Endometrium (tissue), 2 donors: ENCODE data around the gene PLXNC1.
A peak's percentile ranks its signal among the peaks of the same experiment; 100 is the strongest.

Experiments used
- FAIRE-seq: peaks from 2 replicates; lab custom pipeline; 2012; peaks lifted over from hg19 to GRCh38; lab: Jason Lieb, UNC
- donor health status: control.
- donor health status: control.

Gene PLXNC1

DNA sequence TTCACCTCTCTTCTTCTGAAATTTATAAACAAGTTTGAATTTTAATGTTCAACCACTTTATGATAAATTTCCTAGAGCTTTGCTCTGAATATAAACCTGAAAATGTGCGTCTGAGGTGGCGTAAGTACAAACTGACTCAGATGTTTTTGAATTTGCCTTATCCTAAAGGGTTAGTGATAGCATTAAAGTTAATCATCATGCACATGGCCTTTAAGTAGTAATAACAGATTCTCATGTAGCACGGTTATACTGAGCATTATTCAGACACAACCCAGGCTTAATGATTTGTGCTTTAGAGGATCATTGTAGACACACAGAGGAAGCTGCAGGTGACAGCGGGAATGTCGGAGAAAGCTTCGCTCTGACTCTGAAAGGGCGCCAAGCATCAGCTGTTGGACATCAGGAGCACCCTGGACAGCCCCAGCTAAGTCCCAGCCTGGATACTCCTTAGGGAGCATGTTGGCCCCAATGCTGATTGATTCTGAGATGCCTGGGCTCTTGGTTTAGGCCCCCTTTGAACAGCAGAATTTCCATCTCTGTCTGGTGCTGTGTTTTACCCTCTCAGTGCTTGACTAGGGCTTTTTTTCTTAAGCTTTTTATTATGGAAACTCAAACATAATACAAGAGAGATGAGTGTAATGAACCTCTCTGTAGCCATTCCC is 91.1 kb downstream of the PLXNC1 start:
- FAIRE-seq: no peak

DNA sequence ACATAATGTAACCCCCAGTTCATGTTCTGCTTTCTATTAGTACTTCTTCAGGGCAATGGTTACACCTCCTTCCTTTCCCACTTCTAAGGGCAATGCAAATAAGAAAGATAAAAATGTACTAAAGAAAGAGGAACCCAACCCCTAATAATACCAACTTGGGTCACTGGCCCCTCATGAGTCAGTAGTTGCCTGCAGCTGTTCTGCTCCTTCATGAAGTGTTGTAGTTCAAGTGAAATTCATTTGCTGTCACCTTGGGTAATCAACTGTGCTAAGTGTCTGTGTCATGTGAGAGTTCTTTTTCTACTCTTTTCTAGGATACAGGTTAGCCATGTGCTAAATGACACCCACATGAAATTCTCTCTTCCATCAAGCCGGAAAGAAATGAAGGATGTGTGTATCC is 91.8 kb downstream of the PLXNC1 start:
- no peak for FAIRE-seq

DNA sequence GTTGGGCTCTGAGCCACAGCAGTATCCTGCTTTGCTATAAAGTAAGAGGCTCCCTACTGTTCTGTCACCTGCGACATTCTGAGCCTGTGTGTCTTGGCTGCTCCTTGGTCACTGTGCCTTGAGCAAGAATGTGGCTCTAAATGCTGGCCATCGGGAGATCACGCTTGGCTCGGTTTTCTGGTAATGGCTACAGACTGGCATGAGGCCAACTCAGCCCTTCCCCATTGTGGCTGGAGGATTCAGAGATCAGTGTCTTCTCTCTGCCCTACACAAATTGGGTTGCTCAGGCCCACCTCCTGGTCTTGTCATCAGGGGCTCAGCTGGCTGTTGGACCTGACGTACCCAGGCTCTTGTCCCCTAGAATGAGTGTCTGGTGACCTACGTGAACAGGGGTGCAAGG is 94.5 kb downstream of the PLXNC1 start:
- no peak for FAIRE-seq

DNA sequence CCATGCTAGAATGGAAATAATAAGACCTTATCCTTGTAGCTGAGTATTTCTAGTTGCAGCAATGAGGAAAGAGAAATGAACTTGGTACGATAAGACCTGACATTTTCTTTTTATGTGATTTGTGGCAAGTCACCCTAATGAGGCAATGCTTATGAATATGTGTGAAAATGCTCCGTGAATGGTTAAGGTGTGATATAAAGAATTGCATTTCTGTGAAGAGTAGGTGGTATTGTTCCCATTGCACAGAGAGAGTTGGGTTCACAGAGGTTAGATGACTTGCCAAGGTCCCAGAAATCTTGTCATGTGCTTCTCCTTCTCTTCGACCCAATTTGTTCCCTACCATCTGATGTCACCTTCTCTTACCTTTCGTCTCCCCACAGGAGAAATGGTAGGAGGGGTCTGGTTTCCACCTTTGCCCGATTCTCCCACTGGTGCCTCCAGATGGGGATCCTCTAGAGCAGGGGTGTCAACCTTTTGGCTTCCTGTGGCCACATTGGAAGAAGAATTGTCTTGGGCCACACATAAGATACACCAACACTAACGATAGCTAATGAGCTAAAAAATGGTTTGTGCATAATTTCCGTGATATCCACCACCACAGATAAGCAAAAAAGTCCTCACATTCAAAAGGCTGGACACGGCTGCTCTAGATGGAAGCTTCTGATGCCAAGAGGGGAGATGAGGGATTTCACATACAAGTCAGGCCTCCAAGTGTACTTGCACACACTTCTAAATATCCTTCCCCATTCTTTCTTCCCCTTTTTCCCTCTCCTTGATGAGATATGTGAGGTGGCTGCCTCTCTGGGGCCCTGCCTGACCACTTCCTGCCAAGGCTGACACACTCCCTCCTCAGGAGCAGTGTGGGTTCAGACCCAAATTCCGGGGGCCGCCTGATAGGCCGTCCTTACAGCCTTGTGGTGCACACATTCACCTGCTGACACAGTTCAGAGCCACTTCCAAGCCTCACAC is 96.1 kb downstream of the PLXNC1 start:
- FAIRE-seq: no peak

DNA sequence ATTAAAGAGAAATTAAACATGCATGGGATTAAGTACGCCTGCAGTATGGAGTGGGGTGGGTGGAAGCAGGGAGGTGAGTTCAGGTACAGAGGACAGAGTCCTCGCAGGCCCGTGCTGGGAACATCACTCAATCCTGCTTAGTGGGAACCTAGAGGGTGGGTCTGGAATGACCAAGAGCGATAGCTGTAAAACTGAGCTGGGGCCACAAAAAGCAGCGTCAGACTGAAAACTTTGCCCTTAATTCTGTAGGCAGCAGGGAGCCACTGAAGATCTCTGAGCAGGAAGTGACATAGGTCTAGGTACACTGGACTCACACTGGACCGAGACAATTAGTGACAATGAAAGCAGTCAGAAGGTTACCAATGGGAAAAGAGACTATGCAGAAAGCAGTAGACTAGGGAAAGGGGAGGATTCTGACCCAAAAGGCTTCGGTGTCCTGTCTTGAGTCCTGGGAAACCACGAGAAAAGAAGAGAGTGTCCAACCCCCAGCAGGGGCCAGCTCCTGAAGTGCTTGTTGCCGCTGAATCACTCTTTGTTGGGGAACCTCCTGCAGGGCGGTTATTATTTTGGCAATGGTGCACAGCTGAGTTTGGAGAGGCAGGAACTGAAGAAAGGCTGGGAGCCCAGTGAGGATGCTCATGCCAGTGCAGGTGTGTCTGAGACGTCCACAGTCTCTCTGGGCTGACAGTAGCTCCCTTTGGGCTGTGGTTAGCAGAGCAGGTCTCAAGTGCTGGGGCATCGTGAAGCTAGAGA is 97.4 kb downstream of the PLXNC1 start:
- FAIRE-seq: no peak

DNA sequence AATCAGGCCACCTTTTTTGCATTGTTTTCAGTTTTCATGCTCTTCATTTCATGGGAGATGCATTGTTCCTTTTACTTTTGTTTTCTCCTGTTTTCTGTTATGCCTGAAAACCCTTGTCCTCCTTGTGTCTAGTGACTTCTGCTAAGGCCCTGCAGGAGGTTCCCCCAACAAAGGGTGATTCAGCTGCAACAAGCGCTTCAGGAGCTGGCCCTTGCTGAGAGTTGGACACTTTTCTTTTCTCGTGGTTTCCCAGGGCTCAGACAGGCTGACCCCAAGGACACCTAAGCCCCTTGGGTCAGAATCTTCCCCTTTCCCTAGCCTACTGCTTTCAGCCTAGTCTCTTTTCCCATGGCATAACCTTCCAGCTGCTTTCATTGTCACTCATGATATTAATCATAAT is 98.9 kb downstream of the PLXNC1 start:
- no peak for FAIRE-seq

DNA sequence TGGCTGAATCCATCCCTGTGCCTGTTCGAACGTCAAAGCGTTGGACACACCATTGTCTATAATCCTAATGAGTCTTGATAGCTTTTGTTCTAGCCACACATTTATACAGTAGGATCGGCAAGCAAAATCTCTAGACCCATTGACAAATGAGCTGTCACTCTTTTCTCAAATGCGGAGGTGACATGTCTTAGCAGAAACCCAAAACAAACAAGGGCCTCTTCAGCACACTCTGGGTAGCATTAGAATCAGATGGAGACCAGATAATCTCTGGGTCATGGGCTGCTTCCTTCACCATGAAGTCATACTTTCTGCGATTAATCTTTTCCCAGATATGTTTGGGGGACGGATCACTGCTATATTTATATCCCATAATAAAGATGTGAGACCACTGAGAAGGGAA is 100.2 kb downstream of the PLXNC1 start:
- FAIRE-seq: no peak

DNA sequence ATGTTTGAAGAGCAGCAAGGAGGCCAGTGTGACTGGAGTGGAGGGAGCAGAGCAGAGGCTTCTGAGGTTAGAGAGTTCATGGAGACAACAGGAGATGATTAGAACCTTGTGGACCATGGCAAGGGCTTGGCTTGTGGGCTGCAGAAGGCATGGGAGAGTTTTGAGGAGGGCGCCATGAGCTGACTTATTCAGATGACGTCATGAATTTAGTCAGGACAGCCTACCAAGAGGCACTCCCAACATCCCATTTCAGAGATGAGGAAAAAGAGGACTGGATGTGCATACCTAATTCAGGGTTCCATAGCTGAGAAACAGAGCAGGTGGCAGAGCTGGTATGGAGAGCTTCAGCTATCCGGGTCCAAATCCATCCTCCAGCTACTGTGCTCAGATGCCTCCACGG is 101.8 kb downstream of the PLXNC1 start:
- no peak for FAIRE-seq

DNA sequence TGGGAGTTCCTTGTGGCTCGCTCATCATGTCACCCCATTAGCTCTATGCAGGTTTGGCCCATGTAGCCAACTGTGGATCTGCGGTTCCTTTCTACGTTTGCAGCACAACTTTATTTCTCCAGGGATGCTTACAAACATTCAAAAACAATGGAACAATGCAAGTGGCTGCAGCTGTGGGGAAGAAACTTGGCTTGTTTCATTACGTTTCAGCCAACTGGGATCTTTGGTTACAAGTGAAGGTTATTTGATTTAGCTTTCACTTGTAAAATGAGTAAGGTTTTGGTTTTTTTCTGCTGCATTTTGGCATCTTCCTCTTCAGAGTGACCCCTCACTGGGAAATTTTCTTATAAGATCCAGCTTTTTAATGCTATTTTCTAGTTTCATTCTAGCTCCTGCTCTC is 105.9 kb downstream of the PLXNC1 start:
- peak; percentile 18 for FAIRE-seq

DNA sequence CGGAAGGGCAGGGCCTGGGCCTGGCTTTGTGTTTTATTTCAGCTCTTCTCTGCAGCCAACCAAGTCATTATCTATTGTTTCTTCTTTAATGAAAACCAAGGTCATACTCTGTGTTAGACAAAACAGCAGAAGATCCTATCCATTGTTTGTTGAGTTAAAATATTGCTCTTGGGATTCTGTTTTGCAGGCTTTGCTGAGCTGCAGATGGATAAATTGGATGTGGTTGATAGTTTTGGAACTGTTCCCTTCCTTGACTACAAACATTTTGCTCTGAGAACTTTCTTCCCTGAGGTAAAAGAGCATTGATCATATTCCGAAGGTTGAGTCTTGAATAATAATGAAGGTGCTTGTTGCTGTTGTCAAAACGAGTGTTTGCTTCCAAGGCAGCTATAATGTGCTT is 106.6 kb downstream of the PLXNC1 start:
- no peak for FAIRE-seq

DNA sequence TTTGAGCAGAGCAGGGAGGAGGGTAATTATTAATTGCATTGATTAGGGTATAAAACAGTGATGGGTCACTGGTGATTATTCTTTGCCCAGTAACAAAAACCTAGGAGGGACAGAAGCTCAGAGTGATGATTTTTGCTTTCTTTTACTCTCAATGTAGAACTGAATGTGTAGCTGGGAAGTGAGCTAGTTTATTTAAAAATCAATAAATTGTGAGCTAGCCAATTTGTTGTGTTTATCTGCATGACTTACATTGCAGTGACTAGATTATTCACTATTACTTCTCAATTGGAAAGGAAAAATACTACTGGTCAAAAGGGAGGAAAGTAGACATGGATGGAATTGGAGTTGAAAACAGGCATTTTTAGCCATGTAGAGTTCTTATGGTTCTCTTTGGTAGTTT is 107.1 kb downstream of the PLXNC1 start:
- FAIRE-seq: no peak

DNA sequence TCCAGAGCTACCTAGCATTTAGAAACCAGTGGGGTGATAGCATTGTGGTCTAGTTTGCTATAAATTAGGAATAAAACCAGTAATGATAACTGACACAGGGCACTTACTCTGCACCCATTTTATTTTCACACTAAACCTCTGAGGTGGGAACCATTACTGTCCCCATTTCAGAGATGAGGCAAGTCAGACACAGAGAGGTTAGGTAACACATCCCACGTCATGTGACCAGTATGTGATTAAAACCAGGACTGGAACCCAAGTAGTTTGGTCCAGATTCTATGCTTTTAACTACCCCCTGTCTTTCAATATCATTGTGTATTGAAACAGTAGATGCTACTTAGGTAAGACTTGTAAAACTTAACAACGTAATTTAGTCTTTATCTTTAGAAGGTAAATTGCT is 110.2 kb downstream of the PLXNC1 start:
- no peak for FAIRE-seq

DNA sequence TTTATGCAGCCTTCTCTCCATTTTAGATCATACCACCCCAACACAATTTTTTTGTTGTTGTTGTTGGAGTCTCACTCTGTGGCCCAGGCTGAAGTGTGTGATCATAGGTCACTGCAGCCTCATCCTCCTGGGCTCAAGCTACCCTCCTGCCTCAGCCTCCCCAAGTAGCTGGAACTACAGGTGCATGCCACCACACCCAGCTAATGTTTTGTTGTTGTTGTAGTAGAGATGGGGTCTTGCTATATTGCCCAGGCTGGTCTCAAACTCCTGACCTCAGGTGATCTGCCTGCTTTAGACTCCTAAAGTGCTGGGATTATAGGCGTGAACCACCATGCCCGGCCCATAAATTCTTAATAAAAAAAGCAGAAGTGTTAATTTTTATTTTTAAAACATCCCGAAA is 111.6 kb downstream of the PLXNC1 start:
- FAIRE-seq: no peak

DNA sequence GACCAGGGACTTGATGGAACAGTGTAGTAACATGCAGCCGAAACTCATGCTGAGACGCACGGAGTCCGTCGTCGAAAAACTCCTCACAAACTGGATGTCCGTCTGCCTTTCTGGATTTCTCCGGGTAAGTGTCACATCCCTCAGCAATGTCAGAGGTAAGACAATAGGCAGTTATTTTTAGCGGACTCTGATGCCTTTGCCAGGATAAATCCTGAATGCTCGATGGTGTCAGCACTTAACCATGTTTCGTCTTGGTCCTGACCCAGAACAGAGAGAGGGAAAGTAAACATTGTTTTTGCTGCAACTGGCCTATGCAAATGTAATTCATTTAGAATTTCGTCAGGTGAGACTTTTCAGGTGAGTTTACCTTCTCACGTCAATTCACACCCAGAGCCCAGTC is 112.3 kb downstream of the PLXNC1 start:
- FAIRE-seq: no peak

DNA sequence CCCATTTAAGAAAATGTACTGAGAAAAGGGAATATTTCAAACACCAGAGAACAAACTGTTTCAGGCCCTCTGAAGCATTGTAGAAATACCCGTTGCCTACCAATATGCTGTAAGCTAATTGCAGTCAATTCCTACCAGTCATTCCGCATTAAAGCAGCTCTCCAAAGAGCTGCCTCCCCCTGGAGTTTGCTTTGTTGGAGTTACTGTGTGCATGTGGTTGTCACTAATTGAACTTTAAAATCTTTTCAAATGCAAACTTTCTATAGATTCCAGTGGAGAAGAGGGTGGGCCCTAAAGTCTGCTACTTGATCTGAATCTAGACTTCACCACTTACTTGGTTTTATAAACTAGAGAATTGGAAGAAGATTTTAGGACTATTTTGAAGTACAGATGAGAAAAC is 112.7 kb downstream of the PLXNC1 start:
- FAIRE-seq: no peak

DNA sequence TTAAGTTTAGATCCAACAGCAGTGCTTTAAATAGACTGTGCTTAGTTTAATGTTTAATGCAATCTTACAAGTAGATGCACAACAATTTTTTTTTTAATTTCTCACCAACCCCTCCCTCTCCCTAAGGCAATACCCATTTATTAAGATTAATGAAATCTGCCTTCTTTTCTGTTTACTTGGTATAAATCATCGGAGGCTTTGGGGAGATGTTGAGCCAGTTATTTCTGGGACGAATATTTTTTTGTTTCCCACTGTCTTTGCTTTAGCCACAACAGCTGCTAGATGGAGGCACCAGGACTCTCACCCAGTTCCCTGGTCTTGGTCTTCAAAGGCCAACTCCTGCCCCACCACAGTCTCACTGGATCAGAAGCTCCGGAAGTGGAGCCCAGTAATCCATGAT is 113.4 kb downstream of the PLXNC1 start:
- no peak for FAIRE-seq

DNA sequence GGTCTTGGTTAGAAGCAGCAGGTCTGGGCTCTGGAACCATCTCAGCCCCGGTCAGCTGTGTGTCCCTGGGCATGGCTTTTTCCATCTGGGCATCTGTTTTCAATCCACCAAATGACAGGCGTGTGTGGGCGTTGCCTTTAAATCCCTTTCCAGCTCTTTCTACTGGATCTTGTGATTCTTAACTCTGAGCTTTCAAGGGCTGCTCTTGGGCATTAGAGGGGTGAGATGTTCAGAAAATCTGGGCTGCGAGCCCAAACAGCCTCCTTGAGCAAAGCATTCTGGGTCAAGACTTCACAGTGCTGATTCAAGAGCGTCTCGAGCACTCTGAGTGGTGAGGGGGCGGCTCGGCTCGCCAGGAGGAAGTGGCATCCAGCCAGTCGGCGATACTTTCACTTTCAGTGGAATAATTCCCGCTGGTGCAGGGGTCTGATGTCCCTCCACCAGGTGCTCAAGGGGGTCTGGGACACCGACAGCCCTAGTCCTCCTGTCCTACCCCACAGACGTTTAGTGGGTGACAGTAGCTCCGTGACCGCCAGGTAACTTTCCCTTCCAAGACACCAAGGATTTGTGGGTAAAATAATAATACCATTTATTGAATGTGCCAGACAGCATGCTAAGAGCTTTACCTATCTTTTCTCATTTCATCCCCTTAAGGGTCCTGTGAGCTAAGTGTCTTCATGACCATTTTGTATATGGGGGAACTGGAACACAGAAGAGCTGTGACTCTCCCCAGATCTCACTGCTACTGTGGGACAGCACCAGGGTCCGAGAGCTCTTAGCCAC is 114.0 kb downstream of the PLXNC1 start:
- FAIRE-seq: peak; percentile 72

DNA sequence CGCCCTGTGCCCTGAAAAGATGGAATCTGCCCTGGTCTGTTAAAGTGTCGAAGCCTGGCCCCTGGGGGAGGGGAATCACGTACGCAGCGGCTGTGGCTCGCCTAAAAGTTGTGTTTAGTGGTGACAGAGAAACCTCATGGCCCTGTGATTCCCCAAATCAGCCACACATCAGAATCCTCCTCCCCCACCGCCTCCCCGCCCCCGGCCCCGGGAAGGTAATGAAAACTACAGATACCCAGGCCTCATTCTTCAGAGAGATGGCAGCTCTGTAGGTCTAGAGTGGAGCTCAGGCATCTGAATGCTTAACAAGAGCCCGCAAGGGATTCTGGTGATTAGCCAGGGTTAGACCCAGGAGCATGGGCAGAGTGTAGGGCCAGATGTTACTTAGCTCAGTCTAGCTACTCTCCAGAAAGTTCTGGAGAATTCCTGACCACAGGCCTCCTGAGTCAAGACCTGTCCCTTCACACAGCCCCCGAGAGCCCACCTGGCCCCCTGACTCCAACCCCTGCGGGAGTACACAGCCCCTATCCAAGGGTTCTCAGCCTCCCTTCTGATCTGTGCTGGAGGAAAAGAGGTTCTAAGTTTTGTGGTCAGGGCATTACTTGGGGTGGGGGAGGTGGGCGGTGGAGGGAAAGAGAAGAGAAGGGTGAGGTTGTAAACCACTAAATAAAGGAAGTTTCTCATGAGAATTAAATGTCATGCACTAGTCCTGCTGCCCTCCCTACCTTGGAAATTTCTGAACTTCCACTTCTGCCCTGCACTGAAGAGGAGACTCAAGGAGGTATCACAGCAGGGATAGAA is 114.8 kb downstream of the PLXNC1 start:
- no peak for FAIRE-seq

DNA sequence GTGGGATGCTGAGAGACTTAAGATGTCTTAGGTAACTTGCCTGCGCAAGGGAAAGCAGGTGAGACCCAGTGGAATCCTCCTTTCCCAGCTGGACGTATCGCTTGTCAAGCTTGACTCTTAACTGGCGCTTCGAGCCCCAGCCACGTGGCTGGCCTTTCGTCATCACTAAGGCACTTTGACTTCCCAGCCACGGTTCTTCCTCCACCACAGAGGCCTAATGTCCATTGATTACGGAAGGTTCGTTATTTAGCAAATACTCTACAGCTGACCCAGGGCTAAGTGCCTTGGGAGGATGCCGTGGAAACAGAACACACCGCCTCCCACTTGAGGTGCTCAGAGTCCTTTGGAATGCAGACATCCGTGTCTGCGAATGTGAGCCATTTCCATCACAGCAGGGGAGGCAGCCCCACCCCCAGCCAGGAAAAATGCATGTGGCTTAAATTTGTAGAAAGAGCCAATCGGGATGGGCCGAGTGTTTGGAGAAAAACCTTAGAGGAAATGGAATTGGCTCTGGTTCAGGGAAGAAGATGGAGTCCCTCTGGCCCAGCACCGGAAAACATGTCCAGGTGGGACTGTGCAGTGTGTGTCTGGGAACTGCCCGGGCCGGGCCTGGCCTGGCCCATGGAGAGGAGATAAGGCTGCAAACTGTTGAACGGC is 115.7 kb downstream of the PLXNC1 start:
- FAIRE-seq: no peak

DNA sequence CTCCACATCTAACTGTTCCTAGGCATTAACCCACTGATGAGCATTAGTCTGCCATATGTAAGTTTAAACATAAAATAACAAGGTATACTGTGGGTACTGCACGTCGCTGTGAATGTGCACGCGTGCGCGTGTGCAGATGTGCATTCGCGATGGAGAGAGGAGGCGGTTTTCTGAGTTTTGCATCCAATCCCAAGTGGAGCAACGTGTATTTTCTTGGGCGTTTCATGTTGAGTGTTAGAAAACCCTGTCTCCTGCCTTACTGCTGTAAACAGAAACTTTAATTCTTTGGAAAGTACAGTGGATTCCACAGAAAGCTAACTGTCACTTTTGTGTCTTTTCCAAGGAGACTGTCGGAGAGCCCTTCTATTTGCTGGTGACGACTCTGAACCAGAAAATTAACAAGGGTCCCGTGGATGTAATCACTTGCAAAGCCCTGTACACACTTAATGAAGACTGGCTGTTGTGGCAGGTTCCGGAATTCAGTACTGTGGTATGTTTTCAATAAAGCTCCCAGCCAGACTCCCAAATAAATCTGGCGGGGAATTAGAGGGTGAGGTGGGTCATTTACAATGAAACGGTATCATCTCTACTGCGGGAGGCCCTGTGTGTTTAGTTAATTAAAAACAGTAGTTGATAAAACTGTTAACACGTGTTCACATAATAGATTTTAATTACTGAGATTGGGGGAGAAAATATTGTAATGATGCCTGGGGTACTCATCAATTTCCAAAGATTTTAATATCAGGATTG is 116.5 kb downstream of the PLXNC1 start:
- FAIRE-seq: no peak
